Sigmoid colon (tissue), 3 donors: ENCODE data around the gene LMOD1.
"Not testable (repeated sequence)": the region's sequence is repeated elsewhere in the genome, so short reads cannot be mapped to it uniquely, and the experiment has no call there.

Experiments
- POLR2A ChIP-seq, 2 donors: fragments of 450-650 bp; IDR thresholded peaks; one replicate each; pipeline ENCODE4 v1.6.1; 2016; ENCODE audit warnings: antibody characterized with exemption in 2 of 2, mild to moderate bottlenecking in 2 of 2, moderate library complexity in 2 of 2
- TF ChIP-seq, protein P1 (sequence below), 4 experiments: fragments of 450-650 bp in 3 of 4; fragments of 200-600 bp in 1 of 4; IDR thresholded peaks; one replicate each; pipeline ENCODE4 v1.5.1; 2016 to 2019; ENCODE audit warnings: antibody characterized with exemption in 4 of 4, mild to moderate bottlenecking in 3 of 4, moderate library complexity in 2 of 4

DNA sequence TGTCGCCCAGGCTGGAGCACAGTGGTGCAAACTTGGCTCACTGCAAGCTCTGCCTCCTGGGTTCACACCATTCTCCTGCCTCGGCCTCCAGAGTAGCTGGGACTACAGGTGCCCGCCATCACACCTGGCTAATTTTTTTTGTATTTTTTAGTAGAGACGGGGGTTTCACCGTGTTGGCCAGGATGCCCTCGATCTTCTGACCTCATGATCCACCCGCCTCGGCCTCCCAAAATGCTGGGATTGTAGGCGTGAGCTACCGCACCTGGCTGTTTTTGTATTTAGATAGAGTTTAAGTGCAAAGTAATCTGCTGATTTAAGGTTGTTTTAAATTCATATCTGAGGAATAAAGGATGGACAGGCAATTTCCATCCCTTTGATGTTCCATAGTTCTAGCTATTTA lies 16.0 kb upstream of the LMOD1 start:
- TF ChIP-seq, protein P1, sequence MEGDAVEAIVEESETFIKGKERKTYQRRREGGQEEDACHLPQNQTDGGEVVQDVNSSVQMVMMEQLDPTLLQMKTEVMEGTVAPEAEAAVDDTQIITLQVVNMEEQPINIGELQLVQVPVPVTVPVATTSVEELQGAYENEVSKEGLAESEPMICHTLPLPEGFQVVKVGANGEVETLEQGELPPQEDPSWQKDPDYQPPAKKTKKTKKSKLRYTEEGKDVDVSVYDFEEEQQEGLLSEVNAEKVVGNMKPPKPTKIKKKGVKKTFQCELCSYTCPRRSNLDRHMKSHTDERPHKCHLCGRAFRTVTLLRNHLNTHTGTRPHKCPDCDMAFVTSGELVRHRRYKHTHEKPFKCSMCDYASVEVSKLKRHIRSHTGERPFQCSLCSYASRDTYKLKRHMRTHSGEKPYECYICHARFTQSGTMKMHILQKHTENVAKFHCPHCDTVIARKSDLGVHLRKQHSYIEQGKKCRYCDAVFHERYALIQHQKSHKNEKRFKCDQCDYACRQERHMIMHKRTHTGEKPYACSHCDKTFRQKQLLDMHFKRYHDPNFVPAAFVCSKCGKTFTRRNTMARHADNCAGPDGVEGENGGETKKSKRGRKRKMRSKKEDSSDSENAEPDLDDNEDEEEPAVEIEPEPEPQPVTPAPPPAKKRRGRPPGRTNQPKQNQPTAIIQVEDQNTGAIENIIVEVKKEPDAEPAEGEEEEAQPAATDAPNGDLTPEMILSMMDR (IDR thresholded peaks at IDR 0.05), result not testable (repeated sequence)
- TF ChIP-seq POLR2A (IDR thresholded peaks at IDR 0.05), result not testable (repeated sequence)
